GM19372 (cell line): Measurements from ENCODE around the gene FHIP2A.
"Not testable (repeated sequence)": the region's sequence is repeated elsewhere in the genome, so short reads cannot be mapped to it uniquely, and the experiment has no call there.

Source experiments
- ATAC-seq: cut with Tn5 transposase; IDR thresholded peaks from one replicate; pipeline ENCODE4 v1.9.1; 2021; ENCODE audit warnings: mild to moderate bottlenecking, low read depth, moderate library complexity; ENCODE audit not compliant: unreplicated experiment

Gene FHIP2A

DNA sequence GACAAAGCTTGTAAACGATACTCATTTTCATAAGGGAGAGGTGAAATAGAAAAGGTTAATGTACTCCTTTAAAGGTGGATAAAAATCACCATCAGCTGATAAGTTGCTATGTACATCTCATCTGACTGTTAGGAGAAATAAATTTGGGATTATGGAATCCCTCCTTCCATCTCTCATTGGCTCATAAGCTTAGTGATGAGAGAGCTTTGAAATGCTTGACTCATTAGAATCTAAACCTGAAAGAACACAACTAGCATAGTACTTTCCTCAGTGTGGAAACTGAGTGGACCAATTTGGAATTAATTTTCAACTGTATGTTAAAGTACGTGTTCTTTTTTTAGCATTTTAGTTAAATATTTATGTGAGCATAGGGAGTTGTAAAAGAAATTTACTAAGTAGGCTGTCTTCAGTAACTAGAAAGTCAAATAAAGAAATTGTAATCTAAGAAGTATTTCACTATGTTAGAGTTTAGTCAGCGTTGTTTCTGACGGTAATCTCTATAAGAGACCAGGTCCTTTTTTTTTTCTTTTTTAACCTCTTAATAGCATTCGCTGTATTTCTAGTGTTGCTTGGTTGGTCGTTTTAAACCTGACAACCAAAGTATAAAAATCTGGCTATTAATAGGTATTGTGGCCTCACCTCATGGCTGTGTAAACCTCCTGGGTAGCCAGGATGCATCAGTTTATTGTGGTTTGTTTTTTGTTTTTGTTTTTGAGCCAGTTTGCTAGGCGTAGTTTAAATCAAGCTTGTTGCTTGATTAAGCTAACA lies 34.4 kb downstream of the FHIP2A start:
- ATAC-seq: no peak

DNA sequence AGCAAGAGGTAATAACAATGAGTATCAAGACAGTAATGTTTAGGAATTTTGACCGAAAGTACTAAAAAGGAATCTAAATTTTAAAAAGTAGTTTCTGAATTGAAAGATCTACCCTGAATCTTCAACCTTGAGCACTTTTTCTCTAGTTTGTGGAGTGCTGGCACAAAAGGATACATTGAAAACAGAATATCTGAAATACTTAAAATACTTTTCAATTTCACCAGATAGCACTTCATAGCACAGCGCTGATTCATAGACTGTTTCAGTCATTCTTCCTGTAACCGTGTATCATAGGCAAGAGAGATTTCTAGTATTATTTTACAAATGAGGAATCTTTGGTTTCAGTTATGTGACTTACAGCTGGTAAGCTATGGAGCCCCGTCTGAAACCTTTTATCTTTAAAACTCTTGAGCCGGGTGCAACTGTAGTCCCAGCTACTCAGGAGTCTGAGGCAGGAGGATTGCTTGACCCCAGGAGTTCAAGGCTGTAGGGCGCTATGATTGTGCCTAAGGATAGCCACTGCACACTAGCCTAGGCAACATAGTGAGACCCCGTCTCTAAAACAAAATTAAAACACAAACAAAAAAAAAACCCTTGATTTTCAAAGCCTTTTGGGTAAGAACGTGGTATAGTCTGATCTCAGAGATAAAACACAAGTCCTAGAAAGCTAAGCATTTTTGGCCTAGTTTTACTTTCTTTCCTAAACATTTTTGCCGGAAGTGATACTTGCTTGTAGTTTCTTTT lies 35.1 kb downstream of the FHIP2A start:
- no peak for ATAC-seq

DNA sequence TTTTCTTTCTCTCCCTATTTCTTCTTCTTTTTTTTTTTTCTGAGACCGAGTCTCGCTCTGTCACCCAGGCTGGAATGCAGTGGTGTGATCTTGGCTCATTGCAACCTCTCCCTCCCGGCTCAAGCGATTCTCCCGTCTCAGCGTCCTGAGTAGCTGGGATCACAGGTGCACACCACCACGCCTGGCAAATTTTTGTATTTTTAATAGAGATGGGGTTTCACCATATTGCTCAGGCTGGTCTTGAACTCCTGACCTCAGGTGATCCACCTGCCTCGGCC lies 35.6 kb downstream of the FHIP2A start:
- ATAC-seq: not testable (repeated sequence)

DNA sequence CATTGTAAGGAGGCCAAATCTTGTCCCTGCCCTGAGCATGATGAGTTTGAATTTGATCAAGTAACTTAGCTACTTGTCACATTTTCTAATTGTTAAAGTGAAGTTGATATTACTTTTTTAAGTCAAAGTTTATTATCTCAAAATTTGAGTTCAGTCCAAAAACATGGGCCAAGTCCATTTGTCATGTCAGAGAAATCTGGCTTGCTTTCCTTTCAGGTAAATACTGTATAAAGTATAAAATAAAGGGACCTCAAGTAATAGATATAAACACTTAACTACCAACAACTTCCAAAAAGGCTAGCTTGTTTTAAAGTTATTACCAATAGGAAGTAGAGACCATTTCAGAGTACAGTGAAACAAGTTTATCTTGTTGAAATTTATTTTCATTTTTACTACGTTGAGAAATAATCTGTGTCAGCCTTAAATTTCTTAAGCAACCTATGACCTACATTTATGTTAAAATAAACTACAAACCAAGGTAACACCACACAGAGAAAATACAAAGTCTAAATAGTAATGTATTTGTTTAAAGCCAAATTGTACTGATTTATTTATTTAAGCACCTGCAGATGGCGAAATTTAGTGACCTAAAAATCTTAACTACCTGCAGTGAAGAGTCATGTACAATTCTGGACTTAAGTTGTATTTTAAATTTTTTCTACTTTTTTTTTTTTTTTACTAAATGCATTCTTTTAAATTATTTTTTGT lies 36.5 kb downstream of the FHIP2A start:
- no peak for ATAC-seq

DNA sequence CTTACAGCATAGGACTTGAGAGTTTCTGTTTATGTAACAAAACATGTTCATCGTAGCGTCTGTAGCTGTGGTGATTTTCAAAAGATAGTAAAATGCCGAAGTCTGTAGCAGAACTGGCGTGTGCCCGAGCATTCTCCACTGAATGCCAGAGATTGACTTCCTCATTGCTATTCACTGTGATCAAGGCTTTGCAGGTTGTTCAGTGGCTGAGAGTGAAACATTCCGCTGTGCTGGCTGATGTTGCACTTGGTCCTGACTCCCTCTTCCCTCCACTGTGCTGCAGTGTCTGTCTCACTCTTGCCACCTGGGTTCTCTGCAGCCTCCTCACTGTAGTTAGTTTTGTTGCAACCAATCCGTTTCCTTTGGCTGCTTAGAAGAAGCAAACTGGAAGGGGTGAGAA lies 37.6 kb downstream of the FHIP2A start:
- ATAC-seq: no peak

DNA sequence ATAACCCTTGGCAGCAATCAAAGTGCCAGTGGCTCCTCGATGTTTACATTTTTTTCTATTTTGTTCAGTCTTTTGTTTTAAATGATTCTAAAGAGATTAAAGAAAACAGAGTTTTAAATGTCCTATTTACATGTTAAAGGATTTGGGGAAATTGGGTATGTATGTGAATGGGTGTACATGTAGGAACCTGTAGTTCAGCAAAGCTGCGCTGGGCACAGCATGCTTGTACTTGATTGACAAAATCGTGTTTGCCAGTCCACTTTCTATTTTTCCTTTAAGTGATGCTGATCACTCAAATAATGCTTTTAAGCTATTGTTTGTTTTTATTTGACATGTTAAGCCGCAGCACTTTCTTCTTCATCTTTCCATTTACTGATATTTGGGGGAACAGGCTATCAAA lies 40.9 kb downstream of the FHIP2A start:
- ATAC-seq: no peak

DNA sequence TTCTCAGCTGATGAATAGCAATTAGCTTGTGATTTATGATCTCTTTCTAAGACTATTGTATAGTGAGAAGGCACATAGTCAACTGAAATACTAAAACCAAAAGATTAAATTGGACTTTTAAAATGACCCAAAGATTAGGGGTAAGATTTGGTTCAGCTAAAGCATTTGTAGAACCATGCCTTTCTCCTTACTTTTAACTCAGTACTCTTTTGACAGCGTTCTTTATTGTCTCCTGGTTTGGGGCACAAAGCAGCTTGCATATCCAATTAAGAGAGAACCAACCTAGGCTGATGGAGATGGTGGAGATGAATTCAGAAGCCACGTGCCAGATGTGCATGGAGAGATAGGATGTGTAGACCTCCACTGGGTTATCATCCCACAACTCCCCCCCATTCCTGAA lies 45.8 kb downstream of the FHIP2A start:
- ATAC-seq: no peak

DNA sequence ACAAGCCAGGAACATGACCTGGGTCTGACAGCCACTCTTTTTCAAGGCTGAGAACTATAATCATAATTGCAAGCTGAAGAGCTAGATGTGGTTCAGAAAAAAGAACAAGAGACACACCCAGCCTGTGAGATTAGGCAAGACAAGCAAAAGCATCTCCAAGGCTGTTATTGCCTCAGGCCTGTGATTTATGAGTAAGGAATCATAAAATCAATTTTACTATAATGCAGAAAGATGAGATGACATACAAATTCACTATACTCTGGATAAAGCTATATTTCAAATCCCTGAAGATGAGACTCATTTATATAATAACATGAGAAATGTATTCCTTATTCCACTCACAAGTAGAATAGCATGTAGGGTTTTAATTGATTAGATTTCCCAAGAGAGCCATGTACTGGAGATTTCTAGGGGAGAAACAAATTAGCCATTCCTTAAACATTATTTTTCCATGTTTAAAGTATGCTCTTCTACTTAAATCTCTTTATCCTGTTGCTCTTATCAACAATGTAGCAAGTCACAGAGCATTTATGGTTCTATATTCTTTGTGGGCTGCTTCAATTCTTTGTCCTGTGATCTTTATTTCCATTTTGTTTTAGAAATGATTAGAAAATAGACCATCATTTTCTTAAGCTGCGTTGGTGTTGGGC lies 47.4 kb downstream of the FHIP2A start:
- ATAC-seq: no peak

DNA sequence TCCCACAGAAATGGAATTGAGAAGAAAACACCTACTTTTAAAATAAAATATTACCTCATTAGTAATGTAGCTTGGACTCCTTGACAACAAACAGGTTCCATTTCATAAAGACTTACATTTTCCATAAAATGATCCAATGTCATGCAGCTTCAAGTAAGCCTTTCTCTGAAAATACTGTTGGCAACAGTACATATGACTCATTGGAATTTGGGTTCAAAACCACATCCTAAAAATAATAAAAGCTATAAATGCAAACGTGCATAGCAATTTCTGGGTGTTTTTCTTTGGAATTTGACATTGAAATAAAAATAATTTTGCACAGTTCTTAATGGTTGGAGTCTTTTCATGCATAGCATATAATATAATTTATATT lies 47.9 kb downstream of the FHIP2A start:
- ATAC-seq: no peak

DNA sequence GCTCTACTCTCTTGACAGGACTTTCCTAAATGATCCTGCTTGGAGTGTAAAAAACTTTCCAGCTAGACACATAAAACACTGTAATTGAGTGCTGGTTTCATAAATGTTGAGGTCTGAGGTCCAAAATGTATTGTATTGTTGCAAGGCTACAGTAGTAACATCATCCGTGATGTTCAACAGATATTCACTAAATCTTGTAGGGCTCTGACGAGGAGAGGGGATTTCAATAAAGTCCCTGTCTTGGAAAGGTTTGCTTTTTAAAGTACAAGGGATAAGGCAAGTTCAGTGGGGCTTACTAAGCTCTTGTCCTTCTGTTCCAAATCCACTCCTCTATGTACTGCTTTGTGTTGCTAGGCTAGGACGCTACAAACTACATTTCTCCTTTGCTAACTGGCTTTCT lies 48.9 kb downstream of the FHIP2A start:
- ATAC-seq: no peak

DNA sequence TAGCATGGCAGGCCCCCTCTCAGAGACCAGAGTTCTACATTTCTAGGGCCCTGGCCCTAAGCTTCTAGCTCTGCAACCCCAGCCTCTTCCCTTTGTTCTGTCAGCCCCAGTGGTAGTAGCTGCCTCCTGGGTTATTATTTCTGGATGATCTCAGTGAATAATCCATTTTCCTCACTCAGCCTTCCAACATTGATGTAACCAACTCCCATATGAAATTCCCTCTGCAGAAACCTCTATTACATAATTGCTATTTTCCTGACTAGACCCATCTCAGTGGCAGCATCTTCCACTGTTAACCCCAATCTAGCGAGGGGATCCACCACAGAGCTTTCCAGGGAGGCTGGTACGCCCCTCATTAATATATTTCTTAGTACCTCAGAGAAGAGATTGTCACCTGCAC lies 49.8 kb downstream of the FHIP2A start:
- ATAC-seq: no peak
